K562 (cell line): ENCODE data around the gene ZNF77. TPM values are rescaled to one million over a fixed set of nuclear protein-coding genes. Genes with fewer than 3 reads are reported as not detected.

Experiments used
- ATAC-seq: fragments of 200-7000 bp; cut with Tn5 transposase; 3 replicates; pipeline ENCODE4 v1.9.1; 2020; ENCODE audit warnings: moderate library complexity
- BruUV-seq: library from RNA; stranded (reverse); fragments of 400-500 nt; replicated peaks from 2 replicates; lab custom pipeline; 2021; lab: Mats Ljungman, UMichigan
- CTCF ChIA-PET: fragments of 300-600 bp; formaldehyde crosslinking; extraction: SDS; loops from one replicate; lab custom pipeline; 2021; ENCODE audit warnings: low intra/inter-chr PET ratio; lab: Yijun Ruan, JAX
- POLR2A ChIA-PET: fragments of 300-600, 350-650 bp; sonication (Branson Sonifier 250); formaldehyde crosslinking; extraction: SDS; loops from one replicate; lab custom pipeline; 2021; ENCODE audit warnings: antibody characterized with exemption, inconsistent platforms; lab: Yijun Ruan, JAX
- DNase-seq, 4 experiments: peaks; one replicate each; pipeline versions ENCODE4 v3.0.0 to v3.0.0-alpha.2; 2011 to 2018; ENCODE audit warnings: low spot score in 3 of 4, mixed read lengths in 3 of 4; ENCODE audit errors: extremely low read depth in 1 of 4
- FAIRE-seq: peaks from 2 replicates; lab custom pipeline; 2011; peaks lifted over from hg19 to GRCh38; lab: Jason Lieb, UNC
- H2AFZ ChIP-seq: 2 replicates; pipeline ENCODE4 v1.6.0; 2011; ENCODE audit warnings: low read depth, low read length, control low read depth, inconsistent platforms
- H3K27ac ChIP-seq: fragments of 200-600 bp; 3 replicates; pipeline ENCODE4 v1.8.0; 2011; ENCODE audit warnings: low read depth, mild to moderate bottlenecking, control low read depth, inconsistent platforms, low read length, moderate library complexity, mixed read lengths; ENCODE audit errors: extremely low read depth
- H3K27me3 ChIP-seq, 2 experiments: fragments of 300-600 bp in 1 of 2; 2 replicates in 1 of 2; 3 replicates in 1 of 2; pipeline versions ENCODE4 v1.6.0 to v1.8.0; 2011; ENCODE audit warnings: inconsistent platforms in 2 of 2, low read length in 2 of 2, mild to moderate bottlenecking in 1 of 2, mixed read lengths in 1 of 2, moderate library complexity in 1 of 2; ENCODE audit not compliant: control insufficient read depth in 2 of 2, insufficient read depth in 2 of 2
- H3K36me3 ChIP-seq: fragments of 300-600 bp; 3 replicates; pipeline ENCODE4 v1.8.0; 2011; ENCODE audit warnings: mild to moderate bottlenecking, low read length, inconsistent platforms; ENCODE audit not compliant: control insufficient read depth, insufficient read depth
- H3K4me1 ChIP-seq, 2 experiments: fragments of 200-600 bp in 1 of 2; replicated peaks in 1 of 2; 2 replicates in 1 of 2; 3 replicates in 1 of 2; pipeline versions ENCODE4 v1.5.1 to v1.8.0; 2011; ENCODE audit warnings: inconsistent platforms in 2 of 2, low read length in 2 of 2, mild to moderate bottlenecking in 1 of 2, mixed read lengths in 1 of 2, moderate library complexity in 1 of 2; ENCODE audit not compliant: control insufficient read depth in 2 of 2, insufficient read depth in 2 of 2
- H3K4me2 ChIP-seq: 2 replicates; pipeline ENCODE4 v1.6.1; 2011; ENCODE audit warnings: low read length, control low read depth, inconsistent platforms, mixed read lengths; ENCODE audit not compliant: insufficient read depth
- H3K4me3 ChIP-seq: fragments of 200-600 bp; sonication (generic), shearing (Covaris generic); 2 replicates; pipeline ENCODE4 v1.5.1; 2016; ENCODE audit warnings: control low read depth, inconsistent platforms
- H3K79me2 ChIP-seq: fragments of 200-600 bp; 3 replicates; pipeline ENCODE4 v1.8.0; 2011; ENCODE audit warnings: low read length, inconsistent platforms; ENCODE audit not compliant: control insufficient read depth, insufficient read depth
- H3K9ac ChIP-seq, 2 experiments: 2 replicates each; pipeline versions ENCODE4 v1.6.0 to v1.6.1; 2011; ENCODE audit warnings: low read depth in 2 of 2, low read length in 2 of 2, control low read depth in 1 of 2, inconsistent platforms in 1 of 2, mild to moderate bottlenecking in 1 of 2, mixed read lengths in 1 of 2; ENCODE audit not compliant: insufficient read depth in 1 of 2
- H3K9me1 ChIP-seq: one replicate; pipeline ENCODE4 v1.6.0; 2011; ENCODE audit warnings: inconsistent platforms, mild to moderate bottlenecking, low read length, moderate library complexity; ENCODE audit not compliant: control insufficient read depth, insufficient read depth
- H3K9me3 ChIP-seq: replicated peaks from 2 replicates; pipeline ENCODE4 v1.5.1; 2011; ENCODE audit warnings: low read depth, low read length, inconsistent platforms; ENCODE audit not compliant: control insufficient read depth, insufficient read depth
- H4K20me1 ChIP-seq: replicated peaks from 2 replicates; pipeline ENCODE4 v1.6.1; 2011; ENCODE audit warnings: low read length, inconsistent platforms, mixed read lengths; ENCODE audit not compliant: control insufficient read depth, insufficient read depth
- ARID2 ChIP-seq: fragments of 450-650 bp; IDR thresholded peaks from 2 replicates; pipeline ENCODE4 v1.6.1; 2017; ENCODE audit warnings: antibody characterized with exemption, mild to moderate bottlenecking
- CHD1 ChIP-seq: fragments of 200-600 bp; sonication (generic); IDR thresholded peaks from one replicate; pipeline ENCODE4 v1.6.1; 2012; ENCODE audit warnings: mild to moderate bottlenecking, moderate library complexity, low read length, inconsistent platforms
- COPS2 ChIP-seq: fragments of 450-650 bp; conservative IDR thresholded peaks from 2 replicates; pipeline ENCODE4 v1.6.1; 2016; ENCODE audit warnings: mild to moderate bottlenecking, moderate library complexity
- CXXC5 ChIP-seq: fragments of 250-450 bp; sonication (Bioruptor Pico); IDR thresholded peaks from 2 replicates; pipeline ENCODE4 v1.8.0; 2022; ENCODE audit warnings: inconsistent platforms, mild to moderate bottlenecking, moderate library complexity
- ELF2 ChIP-seq: fragments of 250-450 bp; sonication (Bioruptor Pico); IDR thresholded peaks from 2 replicates; pipeline ENCODE4 v1.5.0; 2021; ENCODE audit warnings: mild to moderate bottlenecking
- HMG20A ChIP-seq: fragments of 450-650 bp; formaldehyde crosslinking; conservative IDR thresholded peaks from 2 replicates; pipeline ENCODE4 v1.4.0; 2020; ENCODE audit warnings: mild to moderate bottlenecking, mixed read lengths
- NR4A1 ChIP-seq, 2 experiments: fragments of 250-450 bp in 1 of 2; fragments of 450-650 bp in 1 of 2; sonication (Bioruptor Pico) in 1 of 2; IDR thresholded peaks; 2 replicates each; pipeline versions ENCODE4 v1.4.0 to v1.6.1; 2016 to 2020; ENCODE audit warnings: mild to moderate bottlenecking in 2 of 2, missing compliant biosample characterization in 1 of 2, missing genetic modification characterization in 1 of 2, moderate library complexity in 1 of 2
- POLR2AphosphoS2 ChIP-seq: IDR thresholded peaks from 2 replicates; pipeline ENCODE4 v1.6.1; 2012; ENCODE audit warnings: low read length, improper control_type of control experiment
- POLR3A ChIP-seq: IDR thresholded peaks from 2 replicates; pipeline ENCODE4 v1.6.1; 2011; ENCODE audit warnings: borderline replicate concordance, mild to moderate bottlenecking, moderate library complexity; ENCODE audit not compliant: insufficient read length, insufficient read depth; ENCODE audit errors: extremely low read depth
- PRMT5 ChIP-seq: sonication (generic); formaldehyde crosslinking; IDR thresholded peaks from 2 replicates; pipeline ENCODE4 v1.5.0; 2020; ENCODE audit warnings: missing genetic modification reagents
- SIRT6 ChIP-seq: IDR thresholded peaks from one replicate; pipeline ENCODE4 v1.6.1; 2012; ENCODE audit warnings: low read depth, mild to moderate bottlenecking, control low read depth, inconsistent platforms, low read length, moderate library complexity
- TRIM28 ChIP-seq: fragments of 450-650 bp; IDR thresholded peaks from 2 replicates; pipeline ENCODE4 v1.6.1; 2017
- ZC3H8 ChIP-seq: fragments of 450-650 bp; IDR thresholded peaks from 2 replicates; pipeline ENCODE4 v1.6.1; 2017
- ZNF12 ChIP-seq: sonication (generic); formaldehyde crosslinking; IDR thresholded peaks from 2 replicates; pipeline ENCODE4 v1.4.0; 2020; ENCODE audit warnings: mild to moderate bottlenecking, missing genetic modification reagents
- ZNF140 ChIP-seq: fragments of 250-450 bp; sonication (Bioruptor Pico); IDR thresholded peaks from 2 replicates; pipeline ENCODE4 v1.8.0; 2021; ENCODE audit warnings: moderate library complexity, mild to moderate bottlenecking, inconsistent platforms
- ZNF175 ChIP-seq: fragments of 200-800 bp; sonication (Bioruptor generic); IDR thresholded peaks from 2 replicates; pipeline ENCODE4 v1.6.1; 2016; ENCODE audit warnings: low read depth, mild to moderate bottlenecking, missing genetic modification characterization, missing compliant biosample characterization
- ZNF644 ChIP-seq: fragments of 200-800 bp; sonication (Bioruptor generic); IDR thresholded peaks from 2 replicates; pipeline ENCODE4 v1.6.1; 2016; ENCODE audit warnings: low read depth, missing genetic modification characterization, missing compliant biosample characterization
- WGBS: fragments of 100-300 bp; shearing (Covaris generic); methylation state at CpG from one replicate; pipeline ENCODE4 v1.1.6; 2016; ENCODE audit warnings: low coverage, mixed read lengths; ENCODE audit not compliant: insufficient coverage; ENCODE audit errors: missing lambda C conversion rate; 5-methylcytosine and 5-hydroxymethylcytosine counted together
- in situ Hi-C: fragments of 300-500 bp; cut with MboI; formaldehyde crosslinking; loops from 4 replicates; pipeline ENCODE4 v1.15.0; 2018; ENCODE audit warnings: inconsistent platforms, mixed read lengths
- intact Hi-C: fragments of 100-400 bp; cut with micrococcal nuclease; formaldehyde crosslinking; loops from 2 replicates; pipeline ENCODE4 v1.14.2; 2022
- polyA plus RNA-seq, 8 experiments: library from polyadenylated mRNA; depleted of rRNA in 4 of 8; stranded (reverse) in 5 of 8; unstranded in 3 of 8; fragments of >200 nt; fragmentation: Nextera tagmentation in 2 of 8; fragmentation: Illumina TruSeq in 1 of 8; extraction: Ambion mirVana in 2 of 8; extraction: Trizol in 1 of 8; gene quantifications; 2 replicates each; pipeline versions ENCODE4 v1.2.1 to v1.2.3, GENCODE V29; 2011 to 2014; ENCODE audit warnings: inconsistent platforms in 1 of 8, missing spikeins in 1 of 8
- total RNA-seq, 7 experiments: library from RNA; depleted of rRNA in 6 of 7; stranded (reverse); fragments of >200 nt in 6 of 7; fragmentation: Illumina TruSeq in 2 of 7; extraction: Trizol in 2 of 7; gene quantifications; 2 replicates each; pipeline versions ENCODE4 v1.2.1 to v1.2.3, GENCODE V29; 2011 to 2021; ENCODE audit warnings: low replicate concordance in 1 of 7
- TF ChIP-seq, protein P1 (sequence below): sonication (generic); formaldehyde crosslinking; IDR thresholded peaks from 2 replicates; pipeline ENCODE4 v1.4.0; 2020; ENCODE audit warnings: mild to moderate bottlenecking, missing genetic modification reagents
- TF ChIP-seq, protein P2 (sequence below): fragments of 250-450 bp; sonication (Bioruptor Pico); IDR thresholded peaks from 2 replicates; pipeline ENCODE4 v1.5.0; 2022; ENCODE audit warnings: mild to moderate bottlenecking

ZNF77 gene
- total and polyA plus RNA-seq, 9 of the 15 experiments (the other 6 are each of a cell fraction or from before 2014, with no cell fraction given): 4.3 to 14.5 (median 7.7) TPM

DNA sequence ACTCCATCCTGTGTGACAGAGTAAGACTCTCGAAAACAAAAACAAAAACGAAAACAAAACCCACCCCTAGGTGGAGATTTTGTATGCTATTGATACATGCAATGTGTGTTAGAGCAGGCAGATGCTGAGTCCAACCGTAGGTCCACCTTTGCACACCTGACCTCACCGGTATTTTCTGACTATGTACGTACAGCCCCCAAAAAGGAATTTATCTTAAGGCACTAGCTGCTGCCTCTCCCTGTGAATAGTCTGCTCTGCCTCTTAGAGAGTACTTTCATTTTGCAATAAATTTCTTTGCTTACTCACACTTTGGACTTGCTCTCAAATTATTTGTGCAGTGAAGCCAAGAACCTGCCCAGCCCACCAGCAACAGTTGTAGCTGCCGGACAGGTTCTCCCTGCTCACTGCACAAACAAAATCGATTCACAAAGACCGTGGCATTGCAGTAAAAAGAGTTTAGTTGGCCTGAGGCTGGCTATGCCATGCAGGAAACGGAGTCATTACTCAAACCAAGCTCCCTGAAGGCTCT lies 8.2 kb upstream of the ZNF77 start:
- WGBS: 33% methylated on average over 9 of the region's 9 CpGs

More for the DNA sequence above, 8.2 kb upstream of the ZNF77 start:
- BruUV-seq: no TSS peak
- Histone ChIP-seq H3K27ac (no peak overlapping the region), H3K4me3 (no peak overlapping the region), H3K9me3 (no peaks in the 10 kb centered on the region), H3K27me3 (no peaks in the 10 kb centered on the region), H3K4me1 (peaks cover 8 to 9% of the 10 kb centered on the region in 2 experiments), H4K20me1 (peaks cover 11% of the 10 kb centered on the region), H3K9ac (no peak overlapping the region), H3K9me1 (no peaks in the 10 kb centered on the region), H3K79me2 (no peaks in the 10 kb centered on the region), H3K4me2 (peak overlapping the region; percentile 30; the same call in 1 of the 2 replicates), H2AFZ (peak overlapping the region; percentile 51; the same call in 1 of the 2 replicates), H3K36me3 (no peaks in the 10 kb centered on the region)
- intact Hi-C loops: loop anchor here (10.0 kb wide), 1 partner anchor 152 kb away; no protein-coding TSS in a partner anchor
- CTCF ChIA-PET: interaction anchor here (0.6 kb wide), 1 partner anchor 8 kb away, joined by 3 read pairs; no protein-coding TSS in a partner anchor
- ATAC-seq: no peak
- POLR2A ChIA-PET: interaction anchor here (0.8 kb wide), 1 partner anchor 60 kb away, joined by 3 read pairs; no protein-coding TSS in a partner anchor
- in situ Hi-C loops: loop anchor here (5.0 to 10.0 kb wide), 2 partner anchors 204 to 352 kb away; no protein-coding TSS in a partner anchor
- DNase-seq: no peak
- TF ChIP-seq NR4A1 (CRISPR knock-in tag; IDR thresholded peaks at IDR 0.05): no peak
- TF ChIP-seq NR4A1 (tag; IDR thresholded peaks at IDR 0.05): no peak
- no peak for TF ChIP-seq TRIM28
- TF ChIP-seq ELF2 (CRISPR knock-in tag): no peak
- TF ChIP-seq, protein P1, sequence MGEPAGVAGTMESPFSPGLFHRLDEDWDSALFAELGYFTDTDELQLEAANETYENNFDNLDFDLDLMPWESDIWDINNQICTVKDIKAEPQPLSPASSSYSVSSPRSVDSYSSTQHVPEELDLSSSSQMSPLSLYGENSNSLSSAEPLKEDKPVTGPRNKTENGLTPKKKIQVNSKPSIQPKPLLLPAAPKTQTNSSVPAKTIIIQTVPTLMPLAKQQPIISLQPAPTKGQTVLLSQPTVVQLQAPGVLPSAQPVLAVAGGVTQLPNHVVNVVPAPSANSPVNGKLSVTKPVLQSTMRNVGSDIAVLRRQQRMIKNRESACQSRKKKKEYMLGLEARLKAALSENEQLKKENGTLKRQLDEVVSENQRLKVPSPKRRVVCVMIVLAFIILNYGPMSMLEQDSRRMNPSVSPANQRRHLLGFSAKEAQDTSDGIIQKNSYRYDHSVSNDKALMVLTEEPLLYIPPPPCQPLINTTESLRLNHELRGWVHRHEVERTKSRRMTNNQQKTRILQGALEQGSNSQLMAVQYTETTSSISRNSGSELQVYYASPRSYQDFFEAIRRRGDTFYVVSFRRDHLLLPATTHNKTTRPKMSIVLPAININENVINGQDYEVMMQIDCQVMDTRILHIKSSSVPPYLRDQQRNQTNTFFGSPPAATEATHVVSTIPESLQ (CRISPR knock-in tag): no peak
- TF ChIP-seq COPS2: no peak
- TF ChIP-seq ZC3H8: no peak
- TF ChIP-seq POLR3A: no peak
- TF ChIP-seq ZNF140 (CRISPR knock-in tag): no peak
- TF ChIP-seq ZNF175 (CRISPR knock-in tag): no peak
- no peak for TF ChIP-seq SIRT6
- TF ChIP-seq PRMT5 (CRISPR knock-in tag): no peak
- no peak for TF ChIP-seq POLR2AphosphoS2
- TF ChIP-seq CHD1: no peak
- no peak for TF ChIP-seq ARID2
- TF ChIP-seq ZNF644 (tag): no peak
- no peak for TF ChIP-seq HMG20A
- no peak for TF ChIP-seq CXXC5
- TF ChIP-seq, protein P2, sequence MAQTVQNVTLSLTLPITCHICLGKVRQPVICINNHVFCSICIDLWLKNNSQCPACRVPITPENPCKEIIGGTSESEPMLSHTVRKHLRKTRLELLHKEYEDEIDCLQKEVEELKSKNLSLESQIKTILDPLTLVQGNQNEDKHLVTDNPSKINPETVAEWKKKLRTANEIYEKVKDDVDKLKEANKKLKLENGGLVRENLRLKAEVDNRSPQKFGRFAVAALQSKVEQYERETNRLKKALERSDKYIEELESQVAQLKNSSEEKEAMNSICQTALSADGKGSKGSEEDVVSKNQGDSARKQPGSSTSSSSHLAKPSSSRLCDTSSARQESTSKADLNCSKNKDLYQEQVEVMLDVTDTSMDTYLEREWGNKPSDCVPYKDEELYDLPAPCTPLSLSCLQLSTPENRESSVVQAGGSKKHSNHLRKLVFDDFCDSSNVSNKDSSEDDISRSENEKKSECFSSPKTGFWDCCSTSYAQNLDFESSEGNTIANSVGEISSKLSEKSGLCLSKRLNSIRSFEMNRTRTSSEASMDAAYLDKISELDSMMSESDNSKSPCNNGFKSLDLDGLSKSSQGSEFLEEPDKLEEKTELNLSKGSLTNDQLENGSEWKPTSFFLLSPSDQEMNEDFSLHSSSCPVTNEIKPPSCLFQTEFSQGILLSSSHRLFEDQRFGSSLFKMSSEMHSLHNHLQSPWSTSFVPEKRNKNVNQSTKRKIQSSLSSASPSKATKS (CRISPR knock-in tag): no peak
- no peak for TF ChIP-seq ZNF12 (CRISPR knock-in tag)
- no peak for FAIRE-seq
